ENCODE measurements around the gene BMP6.

BMP6 gene

DNA sequence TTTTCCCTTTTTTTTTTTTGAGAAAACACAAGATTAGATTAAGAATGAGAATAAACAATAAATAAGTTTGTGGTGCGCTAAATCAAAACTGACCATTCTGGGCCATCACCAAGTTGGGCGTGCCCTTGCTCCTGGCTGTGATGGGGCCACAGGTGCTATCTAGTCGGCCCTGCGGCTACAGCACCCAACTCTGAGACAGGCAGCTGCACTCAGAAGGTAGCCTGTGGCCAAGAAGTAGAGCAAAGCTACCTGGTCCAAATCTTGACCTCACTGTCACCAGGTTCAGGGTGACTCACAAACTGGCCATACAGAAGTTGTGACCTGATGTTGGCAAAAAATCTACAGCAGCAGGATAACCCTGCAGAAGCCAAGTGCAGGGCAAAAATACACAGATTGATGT lies 181.3 kb downstream of the BMP6 start:
- no peak for DNase-seq

DNA sequence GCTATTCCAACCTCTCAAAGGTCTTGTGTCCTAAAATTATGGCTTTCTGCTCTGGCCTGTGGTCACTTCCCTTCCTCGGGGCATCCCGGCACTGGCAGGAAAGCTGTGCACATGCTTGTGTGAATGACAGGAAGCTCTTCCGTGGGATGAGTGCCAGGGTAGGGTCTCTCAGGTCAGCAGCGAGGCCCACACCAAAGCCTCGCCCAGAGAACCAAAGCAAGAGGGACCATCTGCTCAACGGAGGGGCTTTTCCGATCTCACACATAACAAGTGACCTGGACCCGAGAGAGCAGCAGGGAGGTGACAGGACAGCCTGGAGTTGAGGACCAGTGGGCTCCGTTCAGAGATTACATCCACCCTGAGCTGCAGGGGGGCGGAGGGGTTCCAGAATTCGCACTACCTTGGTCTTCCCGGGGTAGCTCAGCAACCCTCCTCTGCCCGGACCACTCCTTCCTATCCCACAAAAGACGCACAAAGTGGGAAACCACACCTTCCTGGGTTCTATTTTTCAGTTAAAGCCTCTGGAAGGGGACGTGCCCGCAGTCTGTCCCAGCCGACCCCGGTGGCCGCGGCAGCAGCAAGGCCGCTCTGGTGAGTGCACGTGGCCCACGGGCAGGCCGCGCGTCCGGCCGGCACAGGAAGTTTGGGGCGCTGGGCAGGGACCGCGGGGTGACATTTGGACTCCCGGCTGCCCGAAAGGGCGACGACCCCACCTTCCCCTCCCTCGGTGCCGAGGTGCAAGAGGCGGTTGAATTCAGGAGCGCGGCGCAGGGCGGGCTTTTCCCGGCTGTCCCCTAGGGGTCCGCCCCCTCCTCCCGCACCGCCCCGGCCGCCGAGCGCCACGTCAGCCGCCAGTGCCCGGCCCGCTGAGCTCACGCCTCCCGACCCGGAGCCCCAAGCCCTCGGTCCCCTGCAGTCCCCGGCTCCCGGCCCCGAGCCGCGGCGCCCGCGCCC lies 183.7 kb downstream of the BMP6 start:
- DNase-seq: peak; percentile 29

DNA sequence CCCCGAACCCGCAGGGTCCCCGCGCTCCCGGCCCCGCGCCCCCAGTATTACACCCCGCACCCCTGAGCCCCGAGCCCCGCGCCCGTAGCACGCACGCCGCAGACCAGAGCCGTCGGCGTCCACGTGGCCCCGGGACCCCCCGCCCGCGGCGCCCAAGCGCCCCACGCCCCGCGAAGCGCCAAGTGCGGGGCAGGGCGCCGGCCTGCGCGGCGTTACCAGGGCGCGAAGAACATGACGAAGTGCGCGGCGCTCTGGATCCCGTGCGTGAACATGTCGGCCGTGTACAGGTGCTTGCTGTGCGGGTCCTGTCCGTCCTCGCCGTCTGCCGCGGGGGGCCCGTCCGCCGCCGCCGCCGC lies 184.4 kb downstream of the BMP6 start:
- DNase-seq: no peak

DNA sequence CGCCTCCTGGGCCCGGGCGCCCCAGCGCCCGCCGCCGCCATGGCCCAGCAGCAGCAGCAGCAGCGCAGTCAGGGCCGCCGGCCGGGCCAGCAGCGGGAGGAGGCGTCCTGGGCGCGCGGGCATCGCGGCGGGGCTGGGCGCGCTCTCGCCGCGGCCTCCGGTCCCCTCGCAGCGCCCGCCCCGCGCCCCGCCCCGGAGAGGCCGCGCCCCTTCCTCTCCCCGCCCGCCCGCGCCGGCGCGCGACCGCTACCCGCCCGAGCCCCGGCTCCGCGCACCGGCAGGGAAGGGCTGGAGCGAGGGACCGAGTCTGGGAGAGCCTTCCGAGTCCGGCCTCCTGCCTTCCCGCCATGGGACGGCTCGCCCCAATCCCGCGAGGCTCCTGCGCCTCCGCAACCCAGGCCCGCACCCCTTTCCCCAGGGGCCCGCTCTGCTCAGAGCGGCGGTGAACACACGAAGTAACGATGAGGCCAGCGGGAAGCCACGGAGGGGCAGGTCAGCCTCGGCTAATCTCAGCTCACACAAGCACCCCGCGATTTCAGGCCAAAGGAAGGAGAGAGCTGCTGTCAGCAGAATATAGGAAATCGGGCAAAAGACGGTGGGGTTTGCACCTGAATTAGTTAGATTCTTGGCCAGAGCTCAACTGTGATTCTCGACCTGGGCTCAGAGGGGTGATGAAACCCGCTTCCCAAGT lies 184.9 kb downstream of the BMP6 start, which contains the start of gene TXNDC5:
TSS of gene TXNDC5 (minus strand) at position 135 of the 691 bp plus-strand sequence. CDS start at position 123, 12 bp downstream.
- DNase-seq: peak; percentile 52

- DNase-seq: peak; percentile 17
Observed at GRCh38 chr6:7911345-7911725, 185.4 kb downstream of the BMP6 start.

GRCh38 chr6:7912024-7912423 lies 186.1 kb downstream of the BMP6 start:
- DNase-seq: no peak

GRCh38 chr6:7912736-7913517 lies 187.0 kb downstream of the BMP6 start:
- no peak for DNase-seq

GRCh38 chr6:7914311-7914710 lies 188.4 kb downstream of the BMP6 start:
- no peak for DNase-seq

- DNase-seq: no peak
Observed at GRCh38 chr6:7914991-7915789, 189.3 kb downstream of the BMP6 start.

DNA sequence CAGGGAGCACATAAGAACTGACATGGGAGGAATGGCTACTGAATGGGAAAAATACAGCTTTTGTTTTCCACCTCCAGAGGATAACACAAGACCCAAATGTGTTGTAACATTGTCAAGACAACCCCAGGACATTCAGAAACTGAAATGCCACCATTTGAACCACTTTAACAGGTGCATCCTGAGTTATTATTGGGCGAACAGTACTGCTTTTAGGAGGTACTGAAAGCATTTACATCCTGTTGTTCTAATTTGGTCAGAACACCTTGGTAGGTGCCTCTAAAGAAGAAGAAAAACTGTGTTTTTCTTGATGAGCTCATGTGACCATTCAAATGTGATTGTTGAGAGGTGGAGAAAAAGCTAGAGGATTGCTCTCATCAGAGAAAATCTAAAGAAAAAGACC lies 191.1 kb downstream of the BMP6 start:
- DNase-seq: no peak

DNA sequence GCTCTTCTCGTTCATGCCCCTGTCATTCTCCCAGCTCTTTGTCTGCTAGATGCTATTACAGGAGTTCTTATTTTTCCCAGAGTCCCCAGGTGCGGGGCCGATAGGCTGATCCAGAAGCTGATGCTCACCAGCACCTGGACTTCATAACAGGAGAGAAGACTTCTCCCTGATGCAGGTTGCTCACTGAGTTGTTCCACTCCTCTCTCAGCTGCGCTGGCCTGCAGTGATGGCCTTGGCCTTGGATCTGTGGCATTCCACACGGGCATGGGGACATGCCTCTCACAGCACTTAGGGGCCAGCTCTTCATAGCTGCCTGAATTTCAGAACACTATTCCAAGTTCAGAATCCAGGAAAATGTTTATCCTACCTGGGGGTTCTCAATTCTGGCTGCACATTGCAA lies 191.8 kb downstream of the BMP6 start:
- no peak for DNase-seq

GRCh38 chr6:7918403-7918802 lies 192.5 kb downstream of the BMP6 start:
- no peak for DNase-seq

GRCh38 chr6:7919871-7920270 lies 194.0 kb downstream of the BMP6 start:
- DNase-seq: no peak

- no peak for DNase-seq
Observed at GRCh38 chr6:7920425-7920824, 194.5 kb downstream of the BMP6 start.

- DNase-seq: no peak
Observed at GRCh38 chr6:7921046-7921445, 195.1 kb downstream of the BMP6 start.

GRCh38 chr6:7921632-7922092 lies 195.8 kb downstream of the BMP6 start:
- DNase-seq: no peak

- no peak for DNase-seq
Observed at GRCh38 chr6:7922596-7922995, 196.7 kb downstream of the BMP6 start.

DNA sequence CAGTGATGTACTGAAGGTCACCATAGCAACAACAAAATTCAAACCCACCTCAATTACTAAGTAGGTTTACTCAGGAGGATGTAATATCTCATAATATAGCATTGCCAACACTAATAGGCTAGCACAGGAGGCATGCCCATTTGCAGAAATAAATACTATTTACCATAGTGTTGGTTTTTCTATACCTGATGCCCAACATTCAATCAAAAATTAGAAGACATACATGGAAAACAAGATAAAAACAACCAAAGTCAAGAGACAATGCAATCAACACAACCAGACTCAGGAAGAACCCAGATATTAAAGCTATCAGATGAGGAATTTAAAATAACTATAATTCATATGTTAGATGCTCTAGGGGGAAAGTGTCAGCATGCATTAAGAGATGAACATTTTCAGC lies 199.0 kb downstream of the BMP6 start:
- no peak for DNase-seq

Measured in NCI-H2227 treated with DMSO at 0.1 percent for 48 hours (cell line).